Ishikawa (cell line): ENCODE results near the gene KRTAP9-6.
A peak's percentile ranks its signal among the peaks of the same experiment; 100 is the strongest.
"Not testable (repeated sequence)": the region's sequence is repeated elsewhere in the genome, so short reads cannot be mapped to it uniquely, and the experiment has no call there.

Experiments used
- CEBPB ChIP-seq: IDR thresholded peaks from 2 replicates; pipeline ENCODE4 v1.6.1; 2012
- CREB1 ChIP-seq: IDR thresholded peaks from 2 replicates; pipeline ENCODE4 v1.6.1; 2012; ENCODE audit warnings: low read depth
- EP300 ChIP-seq: IDR thresholded peaks from 2 replicates; pipeline ENCODE4 v1.6.1; 2012; ENCODE audit warnings: borderline replicate concordance
- FOXM1 ChIP-seq: IDR thresholded peaks from 2 replicates; pipeline ENCODE4 v1.6.1; 2012; ENCODE audit warnings: low read depth, borderline replicate concordance
- RAD21 ChIP-seq: IDR thresholded peaks from 2 replicates; pipeline ENCODE4 v1.6.1; 2012; ENCODE audit warnings: low read depth
- TAF1 ChIP-seq: IDR thresholded peaks from 2 replicates; pipeline ENCODE4 v1.6.1; 2012; ENCODE audit warnings: low read depth, mild to moderate bottlenecking
- YY1 ChIP-seq: IDR thresholded peaks from 2 replicates; pipeline ENCODE4 v1.6.1; 2012; ENCODE audit warnings: low read depth
- TF ChIP-seq, protein P1 (sequence below): IDR thresholded peaks from 2 replicates; pipeline ENCODE4 v1.6.1; 2012
- TF ChIP-seq, protein P2 (sequence below): IDR thresholded peaks from 2 replicates; pipeline ENCODE4 v1.6.1; 2012; ENCODE audit warnings: low read depth, mild to moderate bottlenecking

DNA sequence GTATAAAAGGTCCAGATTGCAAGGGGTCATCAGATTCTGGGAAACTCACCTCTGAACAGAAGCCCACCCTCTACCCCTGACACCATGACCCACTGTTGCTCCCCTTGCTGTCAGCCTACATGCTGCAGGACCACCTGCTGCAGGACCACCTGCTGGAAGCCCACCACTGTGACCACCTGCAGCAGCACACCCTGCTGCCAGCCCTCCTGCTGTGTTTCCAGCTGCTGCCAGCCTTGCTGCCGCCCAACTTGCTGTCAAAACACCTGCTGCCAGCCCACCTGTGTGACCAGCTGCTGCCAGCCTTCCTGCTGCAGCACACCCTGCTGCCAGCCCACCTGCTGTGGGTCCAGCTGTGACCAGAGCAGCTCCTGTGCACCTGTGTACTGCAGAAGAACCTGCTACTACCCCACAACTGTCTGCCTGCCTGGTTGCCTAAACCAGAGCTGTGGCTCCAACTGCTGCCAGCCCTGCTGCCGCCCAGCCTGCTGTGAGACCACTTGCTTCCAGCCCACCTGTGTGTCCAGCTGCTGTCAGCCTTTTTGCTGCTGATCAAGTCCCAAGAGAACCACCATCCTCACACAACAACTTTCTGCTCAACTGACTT is 15.4 kb upstream of the KRTAP9-6 start, which contains the start of gene KRTAP9-4:
- not testable (repeated sequence) for TF ChIP-seq FOXM1, CREB1, YY1, CEBPB, RAD21, TAF1
- TF ChIP-seq, protein P1, sequence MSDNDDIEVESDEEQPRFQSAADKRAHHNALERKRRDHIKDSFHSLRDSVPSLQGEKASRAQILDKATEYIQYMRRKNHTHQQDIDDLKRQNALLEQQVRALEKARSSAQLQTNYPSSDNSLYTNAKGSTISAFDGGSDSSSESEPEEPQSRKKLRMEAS = not testable (repeated sequence)
- peak; percentile 11; the same call in 1 of the 2 replicates for TF ChIP-seq EP300
- TF ChIP-seq, protein P2, sequence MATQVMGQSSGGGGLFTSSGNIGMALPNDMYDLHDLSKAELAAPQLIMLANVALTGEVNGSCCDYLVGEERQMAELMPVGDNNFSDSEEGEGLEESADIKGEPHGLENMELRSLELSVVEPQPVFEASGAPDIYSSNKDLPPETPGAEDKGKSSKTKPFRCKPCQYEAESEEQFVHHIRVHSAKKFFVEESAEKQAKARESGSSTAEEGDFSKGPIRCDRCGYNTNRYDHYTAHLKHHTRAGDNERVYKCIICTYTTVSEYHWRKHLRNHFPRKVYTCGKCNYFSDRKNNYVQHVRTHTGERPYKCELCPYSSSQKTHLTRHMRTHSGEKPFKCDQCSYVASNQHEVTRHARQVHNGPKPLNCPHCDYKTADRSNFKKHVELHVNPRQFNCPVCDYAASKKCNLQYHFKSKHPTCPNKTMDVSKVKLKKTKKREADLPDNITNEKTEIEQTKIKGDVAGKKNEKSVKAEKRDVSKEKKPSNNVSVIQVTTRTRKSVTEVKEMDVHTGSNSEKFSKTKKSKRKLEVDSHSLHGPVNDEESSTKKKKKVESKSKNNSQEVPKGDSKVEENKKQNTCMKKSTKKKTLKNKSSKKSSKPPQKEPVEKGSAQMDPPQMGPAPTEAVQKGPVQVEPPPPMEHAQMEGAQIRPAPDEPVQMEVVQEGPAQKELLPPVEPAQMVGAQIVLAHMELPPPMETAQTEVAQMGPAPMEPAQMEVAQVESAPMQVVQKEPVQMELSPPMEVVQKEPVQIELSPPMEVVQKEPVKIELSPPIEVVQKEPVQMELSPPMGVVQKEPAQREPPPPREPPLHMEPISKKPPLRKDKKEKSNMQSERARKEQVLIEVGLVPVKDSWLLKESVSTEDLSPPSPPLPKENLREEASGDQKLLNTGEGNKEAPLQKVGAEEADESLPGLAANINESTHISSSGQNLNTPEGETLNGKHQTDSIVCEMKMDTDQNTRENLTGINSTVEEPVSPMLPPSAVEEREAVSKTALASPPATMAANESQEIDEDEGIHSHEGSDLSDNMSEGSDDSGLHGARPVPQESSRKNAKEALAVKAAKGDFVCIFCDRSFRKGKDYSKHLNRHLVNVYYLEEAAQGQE = not testable (repeated sequence)
